ENCODE data around the gene MAGEH1.
A peak's percentile ranks its signal among the peaks of the same experiment; 100 is the strongest.

MAGEH1 gene

GRCh38 chrX:55484948-55485347 lies 33.0 kb downstream of the MAGEH1 start:
- no peak overlapping the region for H3K4me3 Mint-ChIP-seq
- H3K27me3 Mint-ChIP-seq: no peaks in the 10 kb centered on the region
- no peak overlapping the region for H3K27ac Mint-ChIP-seq
- H3K36me3 Mint-ChIP-seq (ENCODE audit: low read depth): no peaks in the 10 kb centered on the region
- peaks cover 8% of the 10 kb centered on the region for H3K4me1 Mint-ChIP-seq
- DNase-seq: no peak
- no peak for ATAC-seq
- no peaks in the 10 kb centered on the region for H3K9me3 Mint-ChIP-seq

GRCh38 chrX:55486736-55487135 lies 34.8 kb downstream of the MAGEH1 start:
- no peak overlapping the region for H3K27ac Mint-ChIP-seq
- ATAC-seq (no peak), DNase-seq (no peak)

GRCh38 chrX:55487143-55487542 lies 35.2 kb downstream of the MAGEH1 start:
- no peak for DNase-seq
- no peaks in the 10 kb centered on the region for H3K27me3 Mint-ChIP-seq
- H3K27ac Mint-ChIP-seq: no peak overlapping the region
- no peaks in the 10 kb centered on the region for H3K36me3 Mint-ChIP-seq (ENCODE audit: low read depth)
- H3K4me3 Mint-ChIP-seq: no peak overlapping the region
- H3K4me1 Mint-ChIP-seq: peaks cover 14% of the 10 kb centered on the region
- no peak for ATAC-seq
- no peaks in the 10 kb centered on the region for H3K9me3 Mint-ChIP-seq

More at GRCh38 chrX:55486736-55487135, 34.8 kb downstream of the MAGEH1 start:
- no peaks in the 10 kb centered on the region for H3K9me3 Mint-ChIP-seq
- H3K4me1 Mint-ChIP-seq: peaks cover 14% of the 10 kb centered on the region
- no peaks in the 10 kb centered on the region for H3K36me3 Mint-ChIP-seq (ENCODE audit: low read depth)
- no peaks in the 10 kb centered on the region for H3K27me3 Mint-ChIP-seq
- H3K4me3 Mint-ChIP-seq: no peak overlapping the region

- no peaks in the 10 kb centered on the region for H3K36me3 Mint-ChIP-seq (ENCODE audit: low read depth)
- ATAC-seq: no peak
- H3K4me1 Mint-ChIP-seq: peaks cover 14% of the 10 kb centered on the region
- peak overlapping the region; percentile 46 for H3K27ac Mint-ChIP-seq
- H3K4me3 Mint-ChIP-seq: peak overlapping the region; percentile 71
- no peak for DNase-seq
- no peaks in the 10 kb centered on the region for H3K27me3 Mint-ChIP-seq
- H3K9me3 Mint-ChIP-seq: no peaks in the 10 kb centered on the region
Observed at GRCh38 chrX:55488006-55488592, 36.2 kb downstream of the MAGEH1 start.

- H3K4me3 Mint-ChIP-seq: peak overlapping the region; percentile 86
- peaks cover 14% of the 10 kb centered on the region for H3K4me1 Mint-ChIP-seq
- peak; percentile 63 for ATAC-seq
Observed at GRCh38 chrX:55488593-55489313, 36.8 kb downstream of the MAGEH1 start.

GRCh38 chrX:55489314-55490009 lies 37.5 kb downstream of the MAGEH1 start, which contains the start of gene USP51:
Gene USP51, minus strand, starts transcription at chrX:55489848. Its CDS starts 909 bp downstream, at chrX:55488939.
- no peaks in the 10 kb centered on the region for H3K36me3 Mint-ChIP-seq (ENCODE audit: low read depth)
- peak; percentile 15 for DNase-seq
- peak; percentile 61 for ATAC-seq

More at GRCh38 chrX:55488593-55489313, 36.8 kb downstream of the MAGEH1 start:
- no peaks in the 10 kb centered on the region for H3K36me3 Mint-ChIP-seq (ENCODE audit: low read depth)
- peak; percentile 43 for DNase-seq
- H3K27ac Mint-ChIP-seq: peak overlapping the region; percentile 85
- H3K9me3 Mint-ChIP-seq: no peaks in the 10 kb centered on the region
- H3K27me3 Mint-ChIP-seq: no peaks in the 10 kb centered on the region

GRCh38 chrX:55490121-55490520 lies 38.2 kb downstream of the MAGEH1 start:
- H3K4me1 Mint-ChIP-seq: peaks cover 14% of the 10 kb centered on the region
- no peaks in the 10 kb centered on the region for H3K9me3 Mint-ChIP-seq
- no peaks in the 10 kb centered on the region for H3K27me3 Mint-ChIP-seq
- ATAC-seq: no peak
- no peak for DNase-seq
- no peaks in the 10 kb centered on the region for H3K36me3 Mint-ChIP-seq (ENCODE audit: low read depth)
- peak overlapping the region; percentile 85 for H3K27ac Mint-ChIP-seq
- H3K4me3 Mint-ChIP-seq: peak overlapping the region; percentile 86

More at GRCh38 chrX:55489314-55490009, 37.5 kb downstream of the MAGEH1 start, which contains the start of gene USP51:
- Mint-ChIP-seq H3K4me1 (peaks cover 14% of the 10 kb centered on the region), H3K9me3 (no peaks in the 10 kb centered on the region), H3K4me3 (peak within 1 kb of the TSS; percentile 86), H3K27me3 (no peaks in the 10 kb centered on the region), H3K27ac (peak within 1 kb of the TSS; percentile 85)

GRCh38 chrX:55490974-55491373 lies 39.0 kb downstream of the MAGEH1 start:
- ATAC-seq (no peak), DNase-seq (no peak)
- Mint-ChIP-seq H3K4me1 (peaks cover 14% of the 10 kb centered on the region), H3K9me3 (no peaks in the 10 kb centered on the region), H3K36me3 (ENCODE audit: low read depth) (no peaks in the 10 kb centered on the region), H3K4me3 (no peak overlapping the region), H3K27ac (no peak overlapping the region), H3K27me3 (no peaks in the 10 kb centered on the region)

All from activated naive CD8-positive, alpha-beta T cell treated with anti-CD3 and anti-CD28 coated beads, Interleukin-2, amount 50 U/mL, for 24 hours (primary cell).